Epithelial cell of proximal tubule (primary cell): ENCODE data around the gene ACOT8. TPM values are rescaled to one million over a fixed set of nuclear protein-coding genes. Genes with fewer than 3 reads are reported as not detected.
"Not testable (repeated sequence)": the region's sequence is repeated elsewhere in the genome, so short reads cannot be mapped to it uniquely, and the experiment has no call there.

Experiments used
- DNase-seq: peaks from one replicate; pipeline ENCODE4 v3.0.0-alpha.2; 2011; ENCODE audit warnings: low read depth
- H3K4me3 ChIP-seq: 2 replicates; pipeline ENCODE4 v1.5.1; 2011; ENCODE audit warnings: low read depth, mild to moderate bottlenecking, low read length
- total RNA-seq: library from RNA; depleted of rRNA; stranded (reverse); fragments of >200 nt; gene quantifications from 2 replicates; pipeline ENCODE4 v1.2.3, GENCODE V29; 2015
- TF ChIP-seq, protein P1 (sequence below): conservative IDR thresholded peaks from 2 replicates; pipeline ENCODE4 v1.5.1; 2012; ENCODE audit warnings: low read depth, mild to moderate bottlenecking, low read length

ACOT8 gene
- total RNA-seq, 1 donor from 2014 or later: 29.1 TPM

DNA sequence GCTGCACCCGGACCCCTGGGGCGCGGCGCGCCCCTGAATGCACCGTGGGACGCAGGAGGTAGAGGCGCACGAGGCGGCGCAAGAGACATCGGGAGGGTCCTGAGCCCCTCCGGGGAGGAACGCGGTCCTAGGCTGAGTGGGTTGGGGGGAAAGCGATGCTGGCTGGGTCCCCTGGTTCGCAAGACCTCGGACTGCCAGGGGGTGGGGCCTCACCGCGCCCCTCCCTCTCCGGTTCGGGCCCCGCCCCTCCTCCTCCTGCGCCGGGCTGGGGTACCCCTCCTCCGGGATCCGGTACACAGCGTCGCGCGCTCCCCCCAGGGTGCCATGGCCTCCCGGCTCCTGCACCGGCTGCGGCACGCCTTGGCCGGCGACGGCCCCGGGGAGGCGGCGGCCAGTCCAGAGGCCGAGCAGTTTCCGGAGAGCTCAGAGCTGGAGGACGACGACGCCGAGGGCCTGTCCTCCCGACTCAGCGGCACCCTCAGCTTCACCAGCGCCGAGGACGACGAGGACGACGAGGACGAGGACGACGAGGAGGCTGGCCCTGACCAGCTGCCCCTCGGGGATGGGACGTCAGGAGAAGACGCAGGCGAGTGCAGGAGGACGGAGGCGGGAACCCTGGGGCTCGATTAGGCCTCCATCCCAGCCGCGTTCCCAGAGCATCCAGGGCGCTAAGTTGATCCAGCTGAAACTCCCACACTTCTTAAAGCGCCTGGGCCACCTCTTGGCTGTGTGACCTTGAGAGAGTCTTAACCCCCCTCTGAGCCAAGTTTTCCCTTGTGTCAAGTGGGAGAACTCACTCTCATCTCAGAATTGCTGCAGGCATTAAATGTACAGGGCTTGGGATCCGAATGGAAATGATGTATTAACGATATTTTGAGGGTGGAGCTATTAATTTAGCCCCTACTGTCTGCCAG, 23.1 kb downstream of the ACOT8 start:
- no peak for DNase-seq
- peak overlapping the region; percentile 88 for H3K4me3 ChIP-seq
- TF ChIP-seq, protein P1, sequence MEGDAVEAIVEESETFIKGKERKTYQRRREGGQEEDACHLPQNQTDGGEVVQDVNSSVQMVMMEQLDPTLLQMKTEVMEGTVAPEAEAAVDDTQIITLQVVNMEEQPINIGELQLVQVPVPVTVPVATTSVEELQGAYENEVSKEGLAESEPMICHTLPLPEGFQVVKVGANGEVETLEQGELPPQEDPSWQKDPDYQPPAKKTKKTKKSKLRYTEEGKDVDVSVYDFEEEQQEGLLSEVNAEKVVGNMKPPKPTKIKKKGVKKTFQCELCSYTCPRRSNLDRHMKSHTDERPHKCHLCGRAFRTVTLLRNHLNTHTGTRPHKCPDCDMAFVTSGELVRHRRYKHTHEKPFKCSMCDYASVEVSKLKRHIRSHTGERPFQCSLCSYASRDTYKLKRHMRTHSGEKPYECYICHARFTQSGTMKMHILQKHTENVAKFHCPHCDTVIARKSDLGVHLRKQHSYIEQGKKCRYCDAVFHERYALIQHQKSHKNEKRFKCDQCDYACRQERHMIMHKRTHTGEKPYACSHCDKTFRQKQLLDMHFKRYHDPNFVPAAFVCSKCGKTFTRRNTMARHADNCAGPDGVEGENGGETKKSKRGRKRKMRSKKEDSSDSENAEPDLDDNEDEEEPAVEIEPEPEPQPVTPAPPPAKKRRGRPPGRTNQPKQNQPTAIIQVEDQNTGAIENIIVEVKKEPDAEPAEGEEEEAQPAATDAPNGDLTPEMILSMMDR: no peak

DNA sequence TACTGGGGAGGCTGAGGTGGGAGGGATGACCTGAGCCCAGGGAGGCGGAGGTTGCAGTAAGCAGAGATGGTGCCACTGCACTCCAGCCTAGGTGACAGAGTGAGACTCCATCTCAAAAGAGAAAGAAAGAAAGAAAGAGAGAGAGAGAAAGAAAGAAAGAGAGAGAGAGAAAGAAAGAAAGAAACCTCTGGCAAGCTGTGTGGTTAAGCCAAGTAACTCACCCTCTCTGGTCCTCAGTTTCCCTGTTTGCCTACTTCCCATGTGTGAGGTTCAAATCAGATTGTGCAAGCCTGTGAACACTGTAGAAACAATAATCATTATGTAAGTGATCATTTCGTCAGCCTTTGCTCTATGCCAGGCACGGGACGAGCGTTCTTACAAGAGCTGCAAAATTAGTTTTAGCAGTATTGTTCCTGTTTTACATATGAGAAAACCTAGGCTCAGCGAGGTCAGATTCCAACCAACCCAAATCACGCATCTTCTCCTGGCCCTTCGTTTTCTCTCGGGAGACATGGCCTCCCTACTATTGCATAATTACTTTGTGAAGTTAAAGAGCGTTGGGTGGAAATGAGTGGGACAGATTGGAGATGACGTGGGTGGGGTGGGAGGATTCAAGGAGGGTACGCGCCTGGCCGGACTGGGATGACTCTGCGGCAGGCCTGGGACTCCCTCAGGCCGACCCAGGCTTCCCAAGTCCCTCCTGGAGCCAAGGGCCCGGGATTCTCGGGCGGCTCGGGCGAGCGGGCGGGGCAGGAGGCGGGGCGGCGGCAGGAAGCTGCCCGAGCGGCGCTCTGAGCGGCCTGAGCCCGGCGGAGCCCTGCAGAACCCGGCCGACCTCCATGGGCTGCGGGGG, 23.9 kb downstream of the ACOT8 start, which contains the start of gene SNX21:
Gene SNX21 (plus strand): TSS at position 770 of the 853 bp plus-strand sequence. CDS start 121 bp downstream, outside the sequence.
- peak; percentile 33 for DNase-seq
- peak within 1 kb of the TSS; percentile 88 for H3K4me3 ChIP-seq
- TF ChIP-seq, protein P1: no peak

DNA sequence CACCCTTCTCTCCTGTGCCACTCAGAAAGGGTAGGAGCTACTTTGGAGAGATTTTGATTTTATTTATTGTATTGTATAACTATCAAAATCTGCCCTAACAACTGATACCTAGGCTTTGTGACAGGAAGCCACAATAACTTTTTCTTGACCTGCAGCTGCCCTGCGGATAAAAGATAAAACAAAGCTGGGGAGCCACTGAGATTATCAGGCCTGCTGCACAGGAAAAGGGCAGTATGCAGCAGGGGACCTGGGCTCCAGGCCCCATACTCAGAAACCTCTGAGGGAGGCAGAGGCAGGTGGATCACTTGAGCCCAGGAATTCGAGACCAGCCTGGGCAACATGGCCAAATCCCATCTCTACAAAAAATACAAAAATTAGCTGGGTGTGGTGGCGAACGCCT, 24.6 kb downstream of the ACOT8 start:
- no peak overlapping the region for H3K4me3 ChIP-seq
- TF ChIP-seq, protein P1: no peak
- DNase-seq: no peak

DNA sequence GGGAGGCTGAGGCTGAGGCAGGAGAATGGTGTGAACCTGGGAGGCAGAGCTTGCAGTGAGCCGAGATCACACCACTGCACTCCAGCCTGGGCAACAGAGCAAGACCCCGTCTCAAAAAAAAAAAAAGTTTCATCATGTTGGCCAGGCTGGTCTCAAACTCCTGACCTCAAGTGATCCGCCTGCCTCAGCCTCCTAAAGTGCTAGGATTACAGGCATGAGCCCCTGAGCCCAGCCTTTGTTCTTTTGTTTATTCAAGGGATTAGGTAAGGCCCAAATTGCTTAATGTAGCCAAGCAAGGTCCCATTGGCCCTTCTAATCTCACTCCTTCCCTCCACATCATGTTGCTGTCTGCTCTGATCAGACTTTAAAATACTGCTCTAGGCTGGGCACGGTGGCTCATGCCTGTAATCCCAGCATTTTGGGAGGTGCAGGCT, 27.5 kb downstream of the ACOT8 start:
- H3K4me3 ChIP-seq, DNase-seq: not testable (repeated sequence)

DNA sequence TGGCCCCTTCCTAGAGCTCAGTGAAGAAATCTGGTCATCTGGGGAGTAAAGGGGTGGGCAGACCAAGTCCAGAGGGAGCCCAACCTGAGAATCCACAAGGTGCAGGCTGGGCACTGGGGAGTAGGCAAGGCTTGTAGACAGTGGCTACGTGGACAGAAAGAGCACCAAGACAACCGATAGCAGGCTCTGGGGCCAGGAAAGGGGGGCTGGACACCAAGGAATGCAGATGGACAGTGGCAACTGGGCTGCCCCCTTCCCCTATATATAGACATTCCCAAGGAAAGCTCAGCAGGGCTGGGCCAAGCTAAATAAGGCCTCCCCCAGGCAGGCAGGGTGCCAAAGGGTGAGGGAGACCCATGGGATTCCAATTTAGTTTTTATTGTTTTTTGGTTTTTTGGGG, 28.6 kb downstream of the ACOT8 start:
- no peak overlapping the region for H3K4me3 ChIP-seq
- TF ChIP-seq, protein P1: no peak
- no peak for DNase-seq

DNA sequence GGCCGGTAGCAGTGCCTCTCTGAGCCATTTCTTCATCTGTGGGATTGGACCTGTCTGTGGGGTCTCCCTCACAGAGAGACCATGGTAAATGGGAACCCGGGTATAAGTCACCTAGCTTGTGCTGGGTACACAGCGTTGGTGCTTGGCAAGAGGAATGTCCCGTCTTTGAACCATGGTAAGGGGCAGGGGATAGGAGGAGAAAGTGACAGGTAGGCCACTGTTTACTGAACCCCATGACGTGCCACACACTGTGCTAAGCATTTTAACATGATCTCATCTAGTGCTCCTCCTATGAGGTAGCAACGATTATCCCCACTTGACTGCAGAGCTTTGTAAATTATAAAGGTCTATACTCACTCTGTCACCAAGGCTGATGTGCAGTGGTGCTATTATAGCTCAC, 29.5 kb downstream of the ACOT8 start:
- H3K4me3 ChIP-seq: no peak overlapping the region
- no peak for DNase-seq
- TF ChIP-seq, protein P1: no peak

DNA sequence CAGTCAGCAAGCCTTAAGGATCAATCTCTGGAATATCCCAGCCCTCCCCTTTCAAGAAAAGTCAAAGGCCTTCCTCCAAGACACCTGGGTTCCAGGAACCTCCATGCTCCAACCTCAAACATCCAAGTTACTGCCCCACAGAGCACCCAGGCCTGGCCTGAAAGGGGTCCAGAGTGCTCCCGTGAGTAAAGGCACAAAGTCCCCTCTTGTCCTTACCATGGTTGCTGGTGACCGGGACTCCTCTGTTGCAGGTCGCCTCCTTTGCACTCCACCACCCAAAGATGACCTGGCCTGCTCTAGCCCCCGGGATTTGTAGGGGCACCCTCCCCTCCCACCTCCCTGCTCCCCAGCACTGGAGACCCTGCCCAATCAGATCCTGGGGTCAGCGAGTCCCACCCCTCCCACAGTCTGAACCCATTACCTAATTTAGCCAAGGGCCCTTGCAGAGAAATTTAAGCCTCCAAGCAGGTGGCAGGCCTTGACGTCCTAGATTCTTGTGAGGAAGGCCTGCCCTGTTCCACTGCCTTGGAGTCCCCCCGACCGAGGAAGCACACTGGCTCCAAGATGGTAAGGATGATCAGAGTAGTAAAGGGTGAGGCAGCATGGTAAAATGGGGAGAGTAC, 30.1 kb downstream of the ACOT8 start, which contains the start of gene TNNC2:
Gene TNNC2 (minus strand): TSS at position 283 of the 623 bp plus-strand sequence. CDS start 64 bp downstream, at position 219.
- H3K4me3 ChIP-seq: no peak within 1 kb of the TSS
- TF ChIP-seq, protein P1: no peak
- no peak for DNase-seq
